GM19099 (cell line): ENCODE data around the gene PCDHGB1.

Source experiments
- POLR2A ChIP-seq: IDR thresholded peaks from 3 replicates; pipeline ENCODE4 v1.6.1; 2011; ENCODE audit warnings: low read depth; ENCODE audit not compliant: insufficient read length; ENCODE audit errors: extremely low read depth

PCDHGB1 gene

DNA sequence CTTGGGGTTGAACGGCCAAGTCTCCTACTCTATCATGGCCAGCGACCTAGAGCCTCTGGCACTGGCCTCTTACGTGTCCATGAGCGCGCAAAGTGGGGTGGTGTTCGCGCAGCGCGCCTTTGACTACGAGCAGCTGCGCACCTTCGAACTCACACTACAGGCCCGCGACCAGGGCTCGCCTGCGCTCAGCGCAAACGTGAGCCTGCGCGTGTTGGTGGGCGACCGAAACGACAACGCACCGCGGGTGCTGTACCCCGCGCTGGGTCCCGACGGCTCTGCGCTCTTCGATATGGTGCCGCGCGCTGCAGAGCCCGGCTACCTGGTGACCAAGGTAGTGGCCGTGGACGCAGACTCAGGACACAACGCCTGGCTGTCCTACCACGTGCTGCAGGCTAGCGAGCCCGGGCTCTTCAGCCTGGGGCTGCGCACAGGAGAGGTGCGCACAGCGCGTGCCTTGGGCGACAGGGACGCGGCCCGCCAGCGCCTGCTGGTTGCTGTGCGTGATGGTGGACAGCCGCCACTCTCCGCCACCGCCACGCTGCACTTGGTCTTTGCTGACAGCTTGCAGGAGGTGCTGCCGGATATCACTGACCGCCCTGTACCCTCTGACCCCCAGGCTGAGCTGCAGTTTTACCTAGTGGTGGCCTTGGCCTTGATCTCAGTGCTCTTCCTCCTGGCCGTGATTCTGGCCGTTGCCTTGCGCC, 49.8 kb downstream of the PCDHGB1 start:
- no peak for TF ChIP-seq POLR2A
